Adrenal gland (tissue), 12 donors: Measurements from ENCODE around the gene FHIT. TPM values are rescaled to one million over a fixed set of nuclear protein-coding genes. Genes with fewer than 3 reads are reported as not detected.

Source experiments
- DNase-seq, 7 donors: peaks; one replicate each; pipeline ENCODE4 v3.0.0-alpha.2; 2019 to 2020
- H3K27ac ChIP-seq, 5 donors: fragments of 200-600 bp; sonication (generic) in 4 of 5; 1 replicate in 3 of 5; 2 replicates in 2 of 5; pipeline versions ENCODE4 v1.5.1 to v1.8.0; 2016 to 2020; ENCODE audit warnings: mild to moderate bottlenecking in 1 of 5
- H3K27me3 ChIP-seq: fragments of 200-600 bp; 2 replicates; pipeline ENCODE4 v1.8.0; 2021
- H3K36me3 ChIP-seq, 2 donors: fragments of 200-600 bp; replicated peaks in 1 of 2; 1 replicate in 1 of 2; 2 replicates in 1 of 2; pipeline versions ENCODE4 v1.5.1 to v1.8.0; 2018 to 2022
- H3K4me1 ChIP-seq, 2 donors: fragments of 200-600 bp; replicated peaks in 1 of 2; 1 replicate in 1 of 2; 2 replicates in 1 of 2; pipeline versions ENCODE4 v1.5.1 to v1.8.0; 2018 to 2021
- H3K4me3 ChIP-seq, 4 donors: fragments of 200-600 bp; sonication (generic) in 3 of 4; one replicate each; pipeline ENCODE4 v1.5.1; 2016 to 2018
- H3K9me3 ChIP-seq, 3 donors: fragments of 200-600 bp; sonication (generic) in 1 of 3; replicated peaks in 1 of 3; 1 replicate in 2 of 3; 2 replicates in 1 of 3; pipeline versions ENCODE4 v1.5.1 to v1.8.0; 2016 to 2021
- POLR2A ChIP-seq, 2 donors: fragments of 450-650 bp; IDR thresholded peaks; one replicate each; pipeline ENCODE4 v1.6.1; 2017; ENCODE audit warnings: antibody characterized with exemption in 2 of 2, mild to moderate bottlenecking in 2 of 2, moderate library complexity in 1 of 2
- WGBS, 4 donors: extraction: QIAGEN DNeasy Blood & Tissue Kit in 2 of 4; methylation state at CpG; one replicate each; pipeline versions ENCODE4 v1.1.5 to v1.1.7; 2013 to 2017; 5-methylcytosine and 5-hydroxymethylcytosine counted together
- intact Hi-C, 2 donors: fragments of 100-400 bp; cut with DNase I; formaldehyde crosslinking; loops; one replicate each; pipeline versions ENCODE4 v1.14.1 to v1.15.0; 2022 to 2023
- polyA plus RNA-seq, 3 donors: library from polyadenylated mRNA; stranded (reverse); fragments of 200-250 nt in 2 of 3; fragments of 350-450 nt in 1 of 3; fragmentation: Illumina TruSeq in 1 of 3; extraction: RNeasy Lipid Tissue Mini Kit (QIAGEN cat#74804) in 1 of 3; gene quantifications; one replicate each; pipeline ENCODE4 v1.2.3, GENCODE V29; 2013 to 2014
- total RNA-seq, 9 donors: library from RNA; depleted of rRNA in 4 of 9; stranded (reverse); fragments of >200 nt in 4 of 9; fragments of 120-200 nt in 1 of 9; fragmentation: NEBNext Ultra II Directional in 1 of 9; extraction: Animal tissue kit (Norgen Biotek cat#: 25700) in 1 of 9; gene quantifications; one replicate each; pipeline versions ENCODE4 v1.1.0 to v1.2.4, GENCODE V29; 2013 to 2023
- TF ChIP-seq, protein P1 (sequence below), 6 experiments: fragments of 450-650 bp in 4 of 6; fragments of 200-600 bp in 2 of 6; sonication (generic) in 1 of 6; IDR thresholded peaks; 1 replicate in 5 of 6; 2 replicates in 1 of 6; pipeline versions ENCODE4 v1.5.1 to v1.8.0; 2016 to 2021; ENCODE audit warnings: antibody characterized with exemption in 6 of 6, mild to moderate bottlenecking in 2 of 6, moderate library complexity in 1 of 6
- donor health status: healthy with polysubstance abuse.
- donor health status: Bipolar disorder and iron deficiency.
- donor health status: DM: yes; HTN: yes; CAD: no.
- donor health status: DM: no; HTN: no; CAD: no.
- donor health status: DM: no; HTN: no; CAD: no.
- donor health status: DM: yes; HTN: yes; CAD: no.

FHIT gene
- total and polyA plus RNA-seq, 12 donors: 14.1 to 43.9 (median 28.8) TPM

DNA sequence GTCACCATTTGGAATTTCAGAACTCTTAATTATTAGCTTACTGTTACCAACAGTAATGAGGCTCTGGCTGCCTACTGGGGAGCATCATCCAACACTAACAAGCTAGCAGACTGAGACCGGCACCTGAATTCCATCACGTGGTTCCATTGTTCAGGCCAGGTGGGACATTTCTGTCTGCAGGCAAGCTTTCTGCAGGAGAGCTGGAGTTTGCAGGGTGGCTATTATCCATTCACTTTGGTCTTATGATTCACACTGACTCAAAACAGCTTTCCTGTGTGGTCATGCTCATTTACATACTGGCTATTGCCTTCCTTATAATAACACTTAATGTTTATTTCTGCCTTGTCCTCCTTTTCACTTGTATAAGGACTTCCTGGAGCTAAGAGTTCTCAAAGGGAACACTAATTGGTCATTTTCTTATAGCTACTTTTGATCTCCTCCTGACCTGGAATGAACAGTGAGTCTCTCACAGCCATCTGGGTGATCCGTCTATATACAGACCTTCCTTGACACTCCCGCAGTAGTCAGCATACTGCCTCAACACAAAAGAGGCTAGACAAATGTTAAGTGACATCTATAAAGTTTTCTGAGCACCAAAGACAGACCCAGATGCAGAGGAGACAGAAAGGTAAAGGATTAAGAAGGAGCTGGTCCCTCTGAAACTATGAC, 695.4 kb downstream of the FHIT start:
- H3K4me1 ChIP-seq: no peaks in the 10 kb centered on the region
- 68 to 80% (median 74%) methylated on average over 4 of the region's 4 CpGs for WGBS, 4 donors
- no peak for DNase-seq
- no peaks in the 10 kb centered on the region for H3K36me3 ChIP-seq
- H3K27me3 ChIP-seq: no peaks in the 10 kb centered on the region
- TF ChIP-seq, protein P1, sequence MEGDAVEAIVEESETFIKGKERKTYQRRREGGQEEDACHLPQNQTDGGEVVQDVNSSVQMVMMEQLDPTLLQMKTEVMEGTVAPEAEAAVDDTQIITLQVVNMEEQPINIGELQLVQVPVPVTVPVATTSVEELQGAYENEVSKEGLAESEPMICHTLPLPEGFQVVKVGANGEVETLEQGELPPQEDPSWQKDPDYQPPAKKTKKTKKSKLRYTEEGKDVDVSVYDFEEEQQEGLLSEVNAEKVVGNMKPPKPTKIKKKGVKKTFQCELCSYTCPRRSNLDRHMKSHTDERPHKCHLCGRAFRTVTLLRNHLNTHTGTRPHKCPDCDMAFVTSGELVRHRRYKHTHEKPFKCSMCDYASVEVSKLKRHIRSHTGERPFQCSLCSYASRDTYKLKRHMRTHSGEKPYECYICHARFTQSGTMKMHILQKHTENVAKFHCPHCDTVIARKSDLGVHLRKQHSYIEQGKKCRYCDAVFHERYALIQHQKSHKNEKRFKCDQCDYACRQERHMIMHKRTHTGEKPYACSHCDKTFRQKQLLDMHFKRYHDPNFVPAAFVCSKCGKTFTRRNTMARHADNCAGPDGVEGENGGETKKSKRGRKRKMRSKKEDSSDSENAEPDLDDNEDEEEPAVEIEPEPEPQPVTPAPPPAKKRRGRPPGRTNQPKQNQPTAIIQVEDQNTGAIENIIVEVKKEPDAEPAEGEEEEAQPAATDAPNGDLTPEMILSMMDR (IDR thresholded peaks at IDR 0.05): no peak
- no peak for TF ChIP-seq POLR2A (IDR thresholded peaks at IDR 0.05)
- intact Hi-C loops: no loop called here
- H3K27ac ChIP-seq: no peak overlapping the region
- no peaks in the 10 kb centered on the region for H3K9me3 ChIP-seq
- no peak overlapping the region for H3K4me3 ChIP-seq

GRCh38 chr3:60553144-60553543, 698.1 kb downstream of the FHIT start:
- H3K36me3 ChIP-seq: no peaks in the 10 kb centered on the region
- no peak overlapping the region for H3K4me3 ChIP-seq
- H3K27me3 ChIP-seq: no peaks in the 10 kb centered on the region
- H3K9me3 ChIP-seq: no peaks in the 10 kb centered on the region
- no peaks in the 10 kb centered on the region for H3K4me1 ChIP-seq
- 95 to 97% (median 96%) methylated on average over 3 of the region's 3 CpGs for WGBS, 4 donors
- H3K27ac ChIP-seq: no peak overlapping the region
- no peak for TF ChIP-seq POLR2A (IDR thresholded peaks at IDR 0.05)
- TF ChIP-seq, protein P1 (IDR thresholded peaks at IDR 0.05): no peak
- DNase-seq: no peak
- intact Hi-C loops: no loop called here

GRCh38 chr3:60552581-60552980, 698.7 kb downstream of the FHIT start:
- Histone ChIP-seq H3K4me3 (no peak overlapping the region), H3K9me3 (no peaks in the 10 kb centered on the region), H3K4me1 (no peaks in the 10 kb centered on the region), H3K36me3 (no peaks in the 10 kb centered on the region), H3K27me3 (no peaks in the 10 kb centered on the region), H3K27ac (no peak overlapping the region)
- TF ChIP-seq POLR2A (IDR thresholded peaks at IDR 0.05): no peak
- intact Hi-C loops: no loop called here
- WGBS, 4 donors: 85 to 95% (median 89%) methylated on average over 2 of the region's 2 CpGs
- no peak for DNase-seq

DNA sequence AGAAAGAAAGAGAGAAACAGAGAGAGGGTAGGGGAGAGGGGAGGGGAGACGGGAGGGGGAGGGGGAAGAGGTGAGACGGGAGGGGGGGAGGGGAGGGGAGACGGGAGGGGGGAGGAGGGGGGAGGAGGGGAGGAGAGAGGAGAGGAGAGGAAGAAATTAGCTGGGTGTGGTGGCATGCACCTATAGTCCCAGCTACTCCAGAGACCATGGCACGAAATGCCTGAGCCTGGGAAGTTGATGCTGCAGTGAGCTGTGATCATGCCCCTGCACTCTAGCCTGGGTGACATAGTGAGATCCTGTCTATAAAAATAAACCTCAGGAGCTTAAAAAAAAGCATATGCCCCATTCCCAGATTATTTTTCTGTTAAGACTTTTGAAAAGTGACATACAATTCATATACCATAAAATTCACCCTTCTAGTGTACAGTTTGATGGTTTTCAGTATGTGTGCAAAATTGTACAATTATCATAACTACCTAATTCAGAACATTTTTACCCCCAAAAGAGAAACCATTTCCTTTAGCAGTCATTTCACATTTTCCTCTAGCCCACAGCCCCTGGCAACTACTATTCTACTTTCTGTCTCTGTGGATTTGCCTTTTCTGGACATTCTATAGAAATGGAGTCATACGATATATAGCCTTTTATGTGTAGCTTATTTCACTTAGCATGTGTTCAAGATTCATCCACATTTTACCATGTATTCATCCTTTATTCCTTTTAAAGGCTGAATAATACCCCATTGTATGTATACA, 699.6 kb downstream of the FHIT start:
- no peak for DNase-seq
- intact Hi-C loops: no loop called here
- TF ChIP-seq, protein P1 (IDR thresholded peaks at IDR 0.05): no peak
- Histone ChIP-seq H3K36me3 (no peaks in the 10 kb centered on the region), H3K27me3 (no peaks in the 10 kb centered on the region), H3K4me1 (no peaks in the 10 kb centered on the region), H3K9me3 (no peaks in the 10 kb centered on the region), H3K27ac (no peak overlapping the region), H3K4me3 (no peak overlapping the region)
- WGBS, 4 donors: 92 to 97% (median 95%) methylated on average over 2 of the region's 5 CpGs
